ENCODE measurements around the gene PLK2. TPM values are rescaled to one million over a fixed set of nuclear protein-coding genes. Genes with fewer than 3 reads are reported as not detected.

PLK2 gene
- total and polyA plus RNA-seq, 2 of the 8 experiments (the other 6 are each of a cell fraction or from before 2014, with no cell fraction given) = 5.8 to 20.6 TPM

GRCh38 chr5:58455066-58455465, 4.8 kb downstream of the PLK2 start:
- 0 out of 4 replicates have a peak, but pooled peaks cover 0 to 2% of the 10 kb centered on the region in 2 experiments for H3K79me2 ChIP-seq (ENCODE audit: control insufficient read depth in 1 of 2, insufficient read depth in 2 of 2, low read length in 2 of 2)

More at GRCh38 chr5:58455066-58455465, 4.8 kb downstream of the PLK2 start:
- Histone ChIP-seq H3K23ac (ENCODE audit: insufficient read length) (no peak overlapping the region), H2BK20ac (ENCODE audit: low read length) (no peak overlapping the region), H3K4me1 (replicated peaks in 1 of 4; ENCODE audit: control insufficient read depth in 3 of 4, insufficient read depth in 4 of 4, low read length in 3 of 4) (peaks cover 0 to 4% (median 2%) of the 10 kb centered on the region in 4 experiments; a peak in 3 of 7 replicates), H3K18ac (ENCODE audit: extremely low read depth, low read length) (no peak overlapping the region), H4K5ac (ENCODE audit: insufficient read length, low read depth, low read length) (no peak overlapping the region), H3K4me2 (ENCODE audit: insufficient read depth in 1 of 2, low read depth in 2 of 2, low read length in 2 of 2) (no peak overlapping the region), H3K14ac (ENCODE audit: insufficient read length) (no peak overlapping the region), H2AFZ (ENCODE audit: low read length) (no peak overlapping the region), H2BK5ac (ENCODE audit: low read depth, low read length) (no peak overlapping the region), H3K56ac (replicated peaks; ENCODE audit: insufficient read length, low read depth, low read length) (no peak overlapping the region), H4K20me1 (replicated peaks in 1 of 2; ENCODE audit: control insufficient read depth in 1 of 2, insufficient read depth in 2 of 2, low read length in 2 of 2) (peaks cover 0 to 2% of the 10 kb centered on the region in 2 experiments), H3K9me3 (ENCODE audit: insufficient read depth in 2 of 2, low read depth in 1 of 2, low read length in 1 of 2) (no peaks in the 10 kb centered on the region), H3K79me1 (ENCODE audit: low read depth, low read length) (no peaks in the 10 kb centered on the region), H2AK5ac (ENCODE audit: low read depth, low read length) (no peak overlapping the region), H4K91ac (replicated peaks; ENCODE audit: insufficient read length, low read length) (no peak overlapping the region), H2BK15ac (ENCODE audit: low read length) (no peak overlapping the region), H3K36me3 (ENCODE audit: control insufficient read depth in 2 of 4, insufficient read depth in 4 of 4, low read length in 3 of 4) (peaks cover 8 to 35% (median 26%) of the 10 kb centered on the region in 4 experiments), H3K4me3 (ENCODE audit: extremely low read depth in 1 of 4, insufficient read depth in 2 of 4, low read depth in 3 of 4, low read length in 4 of 4) (no peak overlapping the region), H3K27ac (ENCODE audit: low read depth, low read length) (no peak overlapping the region), H3K27me3 (replicated peaks in 1 of 4; ENCODE audit: control insufficient read depth in 3 of 4, extremely low read depth in 1 of 4, insufficient read depth in 3 of 4, low read length in 3 of 4) (peaks cover 0 to 3% (median 2%) of the 10 kb centered on the region in 4 experiments; a peak in 3 of 7 replicates), H4K8ac (ENCODE audit: extremely low read depth, insufficient read depth, low read length) (no peak overlapping the region), H3K9ac (replicated peaks in 1 of 4; ENCODE audit: extremely low read depth in 1 of 4, low read depth in 3 of 4, low read length in 3 of 4) (no peak overlapping the region), H3K23me2 (ENCODE audit: low read depth, low read length) (no peaks in the 10 kb centered on the region; the same call in 1 of the 2 replicates), H2BK12ac (ENCODE audit: low read depth, low read length) (no peak overlapping the region), H2BK120ac (replicated peaks; ENCODE audit: low read depth, low read length) (no peak overlapping the region), H3K4ac (replicated peaks; ENCODE audit: insufficient read length, low read depth, low read length) (no peak overlapping the region)
- DNase-seq (ENCODE audit: low read depth in 1 of 2, low spot score in 2 of 2) (no peak), FAIRE-seq (no peak)
- TF ChIP-seq CREB1 (IDR thresholded peaks at IDR 0.05) (no peak), SP1 (IDR thresholded peaks at IDR 0.05; ENCODE audit: low read depth, low read length) (no peak), EGR1 (IDR thresholded peaks at IDR 0.05; ENCODE audit: borderline replicate concordance, low read depth, low read length) (no peak), RNF2 (IDR thresholded peaks at IDR 0.05; ENCODE audit: borderline replicate concordance, low read depth, low read length, missing control alignments, poor library complexity, severe bottlenecking) (no peak), USF2 (IDR thresholded peaks at IDR 0.05; ENCODE audit: low read length) (no peak), GABPA (IDR thresholded peaks at IDR 0.05; ENCODE audit: borderline replicate concordance, insufficient read depth, low read length) (no peak), NRF1 (IDR thresholded peaks at IDR 0.05; ENCODE audit: low read depth, low read length) (no peak), MAFK (IDR thresholded peaks at IDR 0.05; ENCODE audit: low read depth, low read length) (no peak), SIX5 (IDR thresholded peaks at IDR 0.05; ENCODE audit: low read depth, low read length) (no peak), YY1 (IDR thresholded peaks at IDR 0.05; ENCODE audit: low read depth, low read length) (no peak), POLR2AphosphoS5 (IDR thresholded peaks at IDR 0.05; ENCODE audit: low read depth, low read length) (no peak), SUZ12 (IDR thresholded peaks at IDR 0.05; ENCODE audit: low read length) (no peak)
- whole genome bisulfite sequencing, 2 experiments (ENCODE audit: extremely low coverage in 1 of 2, insufficient coverage in 1 of 2, insufficient read length in 1 of 2, insufficient replicate concordance in 2 of 2, low coverage in 1 of 2, low lambda C conversion rate in 2 of 2, missing lambda C conversion rate in 1 of 2) = 95% methylated on average over 5 of the region's 5 CpGs; no CpG with 5 or more reads in 1 of the 2 experiments
- POLR2A ChIA-PET (ENCODE audit: partially characterized antibody) = interaction anchor here (1.4 kb wide), 1 partner anchor 222 kb away, joined by 4 read pairs; no protein-coding TSS in a partner anchor
- CTCF ChIA-PET (ENCODE audit: partially characterized antibody) = interaction anchor here (1.6 to 1.7 kb wide), 2 partner anchors 120 to 805 kb away, joined by 3 to 5 read pairs; no protein-coding TSS in a partner anchor
